ENCODE data around the gene EPB41L4A. TPM values are rescaled to one million over a fixed set of nuclear protein-coding genes. Genes with fewer than 3 reads are reported as not detected.
A peak's percentile ranks its signal among the peaks of the same experiment; 100 is the strongest.
"Not testable (repeated sequence)": the region's sequence is repeated elsewhere in the genome, so short reads cannot be mapped to it uniquely, and the experiment has no call there.

The EPB41L4A gene
- polyA plus RNA-seq, 4 donors: 0.67 to 11.5 (median 2.9) TPM

GRCh38 chr5:112238473-112238872 lies 180.6 kb downstream of the EPB41L4A start:
- Histone ChIP-seq H3K9me3 (ENCODE audit: control insufficient read depth in 2 of 2, insufficient read depth in 1 of 2, low read depth in 1 of 2, low read length in 1 of 2) (no peaks in the 10 kb centered on the region), H3K27ac (ENCODE audit: low read depth in 1 of 3, low read length in 2 of 3) (no peak overlapping the region), H3K27me3 (ENCODE audit: control insufficient read depth in 3 of 3, insufficient read depth in 3 of 3, low read length in 3 of 3) (no peaks in the 10 kb centered on the region), H3K4me1 (ENCODE audit: control insufficient read depth in 3 of 3, insufficient read depth in 2 of 3, low read depth in 1 of 3, low read length in 2 of 3) (no peaks in the 10 kb centered on the region), H3K4me3 (ENCODE audit: low read depth in 1 of 3, low read length in 3 of 3) (no peak overlapping the region), H3K36me3 (ENCODE audit: control insufficient read depth in 3 of 3, insufficient read depth in 2 of 3, low read depth in 1 of 3, low read length in 3 of 3) (no peaks in the 10 kb centered on the region)
- DNase-seq (no peak), FAIRE-seq (no peak)

DNA sequence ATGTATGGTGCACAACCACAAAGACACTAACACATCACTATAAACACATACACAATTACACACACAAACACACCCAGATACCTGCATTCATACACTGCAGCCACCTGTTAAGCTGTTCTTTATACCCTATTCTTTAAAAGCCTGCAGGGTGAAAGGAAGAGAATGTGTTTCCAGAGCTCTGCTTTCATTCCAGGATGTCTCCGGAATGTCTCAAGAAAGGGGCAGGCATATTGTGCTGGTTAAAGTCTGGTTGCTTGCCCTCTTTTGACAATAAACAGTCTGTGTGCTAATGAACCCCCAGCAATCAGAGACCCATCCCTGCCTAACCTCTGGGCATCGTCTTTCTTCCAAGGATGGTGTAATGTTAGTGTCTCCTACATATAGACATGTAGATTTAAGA lies 181.6 kb downstream of the EPB41L4A start:
- WGBS, 3 donors: 75 to 90% (median 86%) methylated on average over 2 of the region's 2 CpGs
- DNase-seq: no peak

GRCh38 chr5:112234000-112234399 lies 185.1 kb downstream of the EPB41L4A start:
- Histone ChIP-seq H3K27ac (ENCODE audit: low read depth in 1 of 3, low read length in 2 of 3) (no peak overlapping the region), H3K27me3 (ENCODE audit: control insufficient read depth in 3 of 3, insufficient read depth in 3 of 3, low read length in 3 of 3) (no peaks in the 10 kb centered on the region), H3K4me3 (ENCODE audit: low read depth in 1 of 3, low read length in 3 of 3) (no peak overlapping the region), H3K9me3 (ENCODE audit: control insufficient read depth in 2 of 2, insufficient read depth in 1 of 2, low read depth in 1 of 2, low read length in 1 of 2) (no peaks in the 10 kb centered on the region), H3K36me3 (ENCODE audit: control insufficient read depth in 3 of 3, insufficient read depth in 2 of 3, low read depth in 1 of 3, low read length in 3 of 3) (no peaks in the 10 kb centered on the region), H3K4me1 (ENCODE audit: control insufficient read depth in 3 of 3, insufficient read depth in 2 of 3, low read depth in 1 of 3, low read length in 2 of 3) (no peaks in the 10 kb centered on the region)
- DNase-seq (no peak), FAIRE-seq (no peak)
- WGBS, 3 donors: 92 to 95% (median 95%) methylated on average over 1 of the region's 1 CpG

More for the DNA sequence above, 181.6 kb downstream of the EPB41L4A start:
- no peak for FAIRE-seq
- H3K4me3 ChIP-seq (ENCODE audit: low read depth in 1 of 3, low read length in 3 of 3): no peak overlapping the region
- no peaks in the 10 kb centered on the region for H3K27me3 ChIP-seq (ENCODE audit: control insufficient read depth in 3 of 3, insufficient read depth in 3 of 3, low read length in 3 of 3)
- H3K36me3 ChIP-seq (ENCODE audit: control insufficient read depth in 3 of 3, insufficient read depth in 2 of 3, low read depth in 1 of 3, low read length in 3 of 3): no peaks in the 10 kb centered on the region
- H3K4me1 ChIP-seq (ENCODE audit: control insufficient read depth in 3 of 3, insufficient read depth in 2 of 3, low read depth in 1 of 3, low read length in 2 of 3): no peaks in the 10 kb centered on the region
- H3K9me3 ChIP-seq (ENCODE audit: control insufficient read depth in 2 of 2, insufficient read depth in 1 of 2, low read depth in 1 of 2, low read length in 1 of 2): no peaks in the 10 kb centered on the region
- no peak overlapping the region for H3K27ac ChIP-seq (ENCODE audit: low read depth in 1 of 3, low read length in 2 of 3)

- Histone ChIP-seq H3K27me3 (ENCODE audit: control insufficient read depth in 3 of 3, insufficient read depth in 3 of 3, low read length in 3 of 3) (no peaks in the 10 kb centered on the region), H3K4me3 (ENCODE audit: low read depth in 1 of 3, low read length in 3 of 3) (no peak overlapping the region), H3K9me3 (ENCODE audit: control insufficient read depth in 2 of 2, insufficient read depth in 1 of 2, low read depth in 1 of 2, low read length in 1 of 2) (no peaks in the 10 kb centered on the region), H3K27ac (ENCODE audit: low read depth in 1 of 3, low read length in 2 of 3) (no peak overlapping the region), H3K36me3 (ENCODE audit: control insufficient read depth in 3 of 3, insufficient read depth in 2 of 3, low read depth in 1 of 3, low read length in 3 of 3) (no peaks in the 10 kb centered on the region), H3K4me1 (ENCODE audit: control insufficient read depth in 3 of 3, insufficient read depth in 2 of 3, low read depth in 1 of 3, low read length in 2 of 3) (no peaks in the 10 kb centered on the region)
- DNase-seq: peak in 1 of 2 donors; percentile 84
- 26 to 50% (median 49%) methylated on average over 1 of the region's 1 CpG for WGBS, 3 donors
- FAIRE-seq: no peak
These were observed 186.4 kb downstream of the EPB41L4A start for GRCh38 chr5:112232667-112233066.

GRCh38 chr5:112230606-112231005 lies 188.5 kb downstream of the EPB41L4A start:
- WGBS, 3 donors: 61 to 76% (median 66%) methylated on average over 4 of the region's 4 CpGs
- no peaks in the 10 kb centered on the region for H3K27me3 ChIP-seq (ENCODE audit: control insufficient read depth in 3 of 3, insufficient read depth in 3 of 3, low read length in 3 of 3)
- no peaks in the 10 kb centered on the region for H3K4me1 ChIP-seq (ENCODE audit: control insufficient read depth in 3 of 3, insufficient read depth in 2 of 3, low read depth in 1 of 3, low read length in 2 of 3)
- DNase-seq (no peak), FAIRE-seq (no peak)
- no peaks in the 10 kb centered on the region for H3K36me3 ChIP-seq (ENCODE audit: control insufficient read depth in 3 of 3, insufficient read depth in 2 of 3, low read depth in 1 of 3, low read length in 3 of 3)
- H3K27ac ChIP-seq (ENCODE audit: low read depth in 1 of 3, low read length in 2 of 3): no peak overlapping the region
- no peaks in the 10 kb centered on the region for H3K9me3 ChIP-seq (ENCODE audit: control insufficient read depth in 2 of 2, insufficient read depth in 1 of 2, low read depth in 1 of 2, low read length in 1 of 2)
- no peak overlapping the region for H3K4me3 ChIP-seq (ENCODE audit: low read depth in 1 of 3, low read length in 3 of 3)

GRCh38 chr5:112228667-112229066 lies 190.4 kb downstream of the EPB41L4A start:
- H3K4me3 ChIP-seq (ENCODE audit: low read depth in 1 of 3, low read length in 3 of 3): no peak overlapping the region
- peak; percentile 3 to 88 for DNase-seq
- no peaks in the 10 kb centered on the region for H3K4me1 ChIP-seq (ENCODE audit: control insufficient read depth in 3 of 3, insufficient read depth in 2 of 3, low read depth in 1 of 3, low read length in 2 of 3)
- no peak for FAIRE-seq
- 4 to 20% (median 16%) methylated on average over 2 of the region's 2 CpGs for WGBS, 3 donors
- peak overlapping the region in 1 of 3 donors; percentile 8 for H3K27ac ChIP-seq (ENCODE audit: low read depth in 1 of 3, low read length in 2 of 3)
- H3K27me3 ChIP-seq (ENCODE audit: control insufficient read depth in 3 of 3, insufficient read depth in 3 of 3, low read length in 3 of 3): no peaks in the 10 kb centered on the region
- no peaks in the 10 kb centered on the region for H3K36me3 ChIP-seq (ENCODE audit: control insufficient read depth in 3 of 3, insufficient read depth in 2 of 3, low read depth in 1 of 3, low read length in 3 of 3)
- H3K9me3 ChIP-seq (ENCODE audit: control insufficient read depth in 2 of 2, insufficient read depth in 1 of 2, low read depth in 1 of 2, low read length in 1 of 2): no peaks in the 10 kb centered on the region

- no peaks in the 10 kb centered on the region for H3K36me3 ChIP-seq (ENCODE audit: control insufficient read depth in 3 of 3, insufficient read depth in 2 of 3, low read depth in 1 of 3, low read length in 3 of 3)
- no peaks in the 10 kb centered on the region for H3K27me3 ChIP-seq (ENCODE audit: control insufficient read depth in 3 of 3, insufficient read depth in 3 of 3, low read length in 3 of 3)
- DNase-seq (peak in 1 of 2 donors; percentile 2), FAIRE-seq (no peak)
- H3K4me1 ChIP-seq (ENCODE audit: control insufficient read depth in 3 of 3, insufficient read depth in 2 of 3, low read depth in 1 of 3, low read length in 2 of 3): no peaks in the 10 kb centered on the region
- H3K4me3 ChIP-seq (ENCODE audit: low read depth in 1 of 3, low read length in 3 of 3): no peak overlapping the region
- 57 to 80% (median 67%) methylated on average over 4 of the region's 4 CpGs for WGBS, 3 donors
- no peaks in the 10 kb centered on the region for H3K9me3 ChIP-seq (ENCODE audit: control insufficient read depth in 2 of 2, insufficient read depth in 1 of 2, low read depth in 1 of 2, low read length in 1 of 2)
- H3K27ac ChIP-seq (ENCODE audit: low read depth in 1 of 3, low read length in 2 of 3): peak overlapping the region in 1 of 3 donors; percentile 8
These were observed 191.0 kb downstream of the EPB41L4A start for GRCh38 chr5:112227911-112228631.

DNA sequence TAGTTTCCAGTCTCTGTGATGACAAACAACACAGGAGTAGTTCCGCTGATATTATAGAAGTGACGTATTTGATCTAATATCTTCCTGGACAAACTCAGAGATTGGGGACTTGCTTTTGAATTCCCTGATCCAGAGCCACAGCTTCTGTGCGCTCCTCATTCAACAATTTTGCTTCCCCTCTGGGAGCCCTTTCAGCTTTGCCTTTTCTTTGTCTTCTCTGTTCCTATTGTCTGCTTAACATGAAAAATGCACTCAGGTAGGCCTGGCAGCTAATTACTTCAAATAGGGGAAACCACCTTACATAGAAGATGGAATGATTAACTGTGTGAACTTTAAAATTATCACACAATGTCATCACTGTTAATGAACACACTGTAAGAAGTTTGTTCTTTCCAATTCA lies 192.9 kb downstream of the EPB41L4A start:
- WGBS, 3 donors: 91 to 97% (median 92%) methylated on average over 3 of the region's 3 CpGs
- FAIRE-seq (no peak), DNase-seq (no peak)
- no peaks in the 10 kb centered on the region for H3K36me3 ChIP-seq (ENCODE audit: control insufficient read depth in 3 of 3, insufficient read depth in 2 of 3, low read depth in 1 of 3, low read length in 3 of 3)
- no peaks in the 10 kb centered on the region for H3K9me3 ChIP-seq (ENCODE audit: control insufficient read depth in 2 of 2, insufficient read depth in 1 of 2, low read depth in 1 of 2, low read length in 1 of 2)
- no peak overlapping the region for H3K4me3 ChIP-seq (ENCODE audit: low read depth in 1 of 3, low read length in 3 of 3)
- no peak overlapping the region for H3K27ac ChIP-seq (ENCODE audit: low read depth in 1 of 3, low read length in 2 of 3)
- H3K27me3 ChIP-seq (ENCODE audit: control insufficient read depth in 3 of 3, insufficient read depth in 3 of 3, low read length in 3 of 3): no peaks in the 10 kb centered on the region
- no peaks in the 10 kb centered on the region for H3K4me1 ChIP-seq (ENCODE audit: control insufficient read depth in 3 of 3, insufficient read depth in 2 of 3, low read depth in 1 of 3, low read length in 2 of 3)

DNA sequence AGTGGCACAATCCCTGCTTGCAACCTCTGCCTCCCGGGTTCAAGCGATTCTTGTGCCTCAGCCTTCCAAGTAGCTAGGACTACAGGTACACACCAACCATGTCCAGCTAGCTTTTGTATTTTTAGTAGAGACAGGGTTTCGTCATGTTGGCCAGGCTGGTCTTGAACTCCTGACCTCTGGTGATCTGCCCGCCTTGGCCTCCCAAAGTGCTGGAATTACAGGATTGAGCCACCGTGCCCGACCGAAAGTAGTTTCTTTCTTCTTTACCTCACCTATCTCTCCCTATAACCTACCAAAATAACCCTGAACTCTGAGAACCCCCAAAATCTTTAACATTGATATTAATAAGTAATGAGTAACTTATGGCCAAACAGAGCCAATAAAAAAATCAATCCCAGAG lies 196.1 kb downstream of the EPB41L4A start:
- WGBS, 3 donors: 92 to 95% (median 92%) methylated on average over 7 of the region's 7 CpGs
- H3K4me1 ChIP-seq (ENCODE audit: control insufficient read depth in 3 of 3, insufficient read depth in 2 of 3, low read depth in 1 of 3, low read length in 2 of 3); H3K27me3 ChIP-seq (ENCODE audit: control insufficient read depth in 3 of 3, insufficient read depth in 3 of 3, low read length in 3 of 3); H3K36me3 ChIP-seq (ENCODE audit: control insufficient read depth in 3 of 3, insufficient read depth in 2 of 3, low read depth in 1 of 3, low read length in 3 of 3); DNase-seq; FAIRE-seq; H3K27ac ChIP-seq (ENCODE audit: low read depth in 1 of 3, low read length in 2 of 3); H3K4me3 ChIP-seq (ENCODE audit: low read depth in 1 of 3, low read length in 3 of 3); H3K9me3 ChIP-seq (ENCODE audit: control insufficient read depth in 2 of 2, insufficient read depth in 1 of 2, low read depth in 1 of 2, low read length in 1 of 2): not testable (repeated sequence)
